H9 (cell line): ENCODE results near the gene ZNF638. TPM values are rescaled to one million over a fixed set of nuclear protein-coding genes. Genes with fewer than 3 reads are reported as not detected.

Experiments used
- DNase-seq: peaks from one replicate; pipeline ENCODE4 v3.0.0-alpha.2; 2017
- H2AFZ ChIP-seq: one replicate; pipeline ENCODE4 v1.6.1; 2013; ENCODE audit warnings: mild to moderate bottlenecking, low read length, control low read depth, moderate library complexity
- H2AK5ac ChIP-seq: 2 replicates; pipeline ENCODE4 v1.6.1; 2013; ENCODE audit warnings: low read length, control low read depth, mixed read lengths; ENCODE audit not compliant: insufficient read length
- H2BK120ac ChIP-seq: one replicate; pipeline ENCODE4 v1.6.1; 2013; ENCODE audit warnings: low read depth, mild to moderate bottlenecking, low read length, control low read depth, inconsistent platforms; ENCODE audit not compliant: poor library complexity, severe bottlenecking
- H2BK12ac ChIP-seq: 2 replicates; pipeline ENCODE4 v1.6.1; 2013; ENCODE audit warnings: low read length, control low read depth, mixed read lengths, low read depth; ENCODE audit not compliant: insufficient read length
- H2BK15ac ChIP-seq: 2 replicates; pipeline ENCODE4 v1.6.1; 2013; ENCODE audit warnings: low read depth, low read length, control low read depth
- H2BK20ac ChIP-seq: one replicate; pipeline ENCODE4 v1.6.1; 2013; ENCODE audit warnings: low read depth, mild to moderate bottlenecking, low read length, control low read depth, inconsistent platforms; ENCODE audit not compliant: poor library complexity, severe bottlenecking
- H2BK5ac ChIP-seq: 2 replicates; pipeline ENCODE4 v1.6.1; 2013; ENCODE audit warnings: low read length, control low read depth, mixed read lengths; ENCODE audit not compliant: insufficient read length
- H3K14ac ChIP-seq: 2 replicates; pipeline ENCODE4 v1.6.1; 2013; ENCODE audit warnings: low read length, control low read depth; ENCODE audit not compliant: insufficient read depth
- H3K18ac ChIP-seq: 2 replicates; pipeline ENCODE4 v1.6.1; 2013; ENCODE audit warnings: low read depth, mild to moderate bottlenecking, mixed read lengths, low read length, control low read depth; ENCODE audit not compliant: insufficient read length
- H3K23ac ChIP-seq: 2 replicates; pipeline ENCODE4 v1.6.1; 2013; ENCODE audit warnings: low read length, control low read depth, mixed read lengths, low read depth; ENCODE audit not compliant: insufficient read length
- H3K23me2 ChIP-seq: 2 replicates; pipeline ENCODE4 v1.6.1; 2013; ENCODE audit warnings: low read depth, mild to moderate bottlenecking, mixed read lengths, low read length, control low read depth; ENCODE audit not compliant: insufficient read length, poor library complexity, severe bottlenecking
- H3K27ac ChIP-seq: 2 replicates; pipeline ENCODE4 v1.5.1; 2013; ENCODE audit warnings: low read length, control low read depth, mixed read lengths, low read depth; ENCODE audit not compliant: insufficient read length
- H3K27me3 ChIP-seq: 2 replicates; pipeline ENCODE4 v1.6.1; 2013; ENCODE audit warnings: low read length, control low read depth, inconsistent platforms; ENCODE audit not compliant: insufficient read depth
- H3K4ac ChIP-seq: 2 replicates; pipeline ENCODE4 v1.6.1; 2013; ENCODE audit warnings: low read depth, mild to moderate bottlenecking, control low read depth, inconsistent platforms, low read length, moderate library complexity
- H3K4me1 ChIP-seq: 2 replicates; pipeline ENCODE4 v1.6.1; 2013; ENCODE audit warnings: low read length, control low read depth, inconsistent platforms; ENCODE audit not compliant: insufficient read depth
- H3K4me2 ChIP-seq: 2 replicates; pipeline ENCODE4 v1.6.1; 2013; ENCODE audit warnings: low read length, control low read depth, mixed read lengths; ENCODE audit not compliant: insufficient read length, insufficient read depth
- H3K56ac ChIP-seq: 2 replicates; pipeline ENCODE4 v1.6.1; 2013; ENCODE audit warnings: low read depth, mild to moderate bottlenecking, mixed read lengths, low read length, control low read depth; ENCODE audit not compliant: insufficient read length
- H3K79me1 ChIP-seq: 2 replicates; pipeline ENCODE4 v1.6.1; 2013; ENCODE audit warnings: low read depth, mild to moderate bottlenecking, moderate library complexity, low read length, control low read depth, inconsistent platforms; ENCODE audit not compliant: insufficient read depth, poor library complexity, severe bottlenecking
- H3K79me2 ChIP-seq: 2 replicates; pipeline ENCODE4 v1.6.1; 2013; ENCODE audit warnings: low read length, control low read depth, inconsistent platforms; ENCODE audit not compliant: insufficient read depth
- H3K9ac ChIP-seq: 2 replicates; pipeline ENCODE4 v1.6.1; 2013; ENCODE audit warnings: low read length, control low read depth, mixed read lengths; ENCODE audit not compliant: insufficient read length; ENCODE audit errors: extremely low read depth
- H3K9me3 ChIP-seq: one replicate; pipeline ENCODE4 v1.6.1; 2013; ENCODE audit warnings: low read depth, low read length, inconsistent platforms; ENCODE audit not compliant: control insufficient read depth
- H3T11ph ChIP-seq: one replicate; pipeline ENCODE4 v1.6.1; 2013; ENCODE audit warnings: mild to moderate bottlenecking, low read length, control low read depth, inconsistent platforms
- H4K20me1 ChIP-seq: one replicate; pipeline ENCODE4 v1.6.1; 2013; ENCODE audit not compliant: control insufficient read depth, insufficient read length, insufficient read depth
- H4K5ac ChIP-seq: 2 replicates; pipeline ENCODE4 v1.6.1; 2013; ENCODE audit warnings: low read depth, mild to moderate bottlenecking, mixed read lengths, low read length, control low read depth; ENCODE audit not compliant: insufficient read length
- H4K8ac ChIP-seq: replicated peaks from 2 replicates; pipeline ENCODE4 v1.6.1; 2013; ENCODE audit warnings: low read length, control low read depth, mixed read lengths, low read depth; ENCODE audit not compliant: insufficient read length
- H4K91ac ChIP-seq: 2 replicates; pipeline ENCODE4 v1.6.1; 2013; ENCODE audit warnings: low read depth, mild to moderate bottlenecking, moderate library complexity, mixed read lengths, low read length, control low read depth; ENCODE audit not compliant: insufficient read length
- H3K27ac Mint-ChIP-seq, 3 experiments: 2 replicates in 2 of 3; 3 replicates in 1 of 3; pipeline ENCODE4 v1.8.0; 2020 to 2021; ENCODE audit warnings: mixed read lengths in 3 of 3, mild to moderate bottlenecking in 1 of 3, moderate library complexity in 1 of 3
- H3K27me3 Mint-ChIP-seq: 2 replicates; pipeline ENCODE4 v1.8.0; 2021; ENCODE audit warnings: low read depth, mild to moderate bottlenecking, moderate library complexity, mixed read lengths
- H3K36me3 Mint-ChIP-seq, 3 experiments: 2 replicates in 2 of 3; 3 replicates in 1 of 3; pipeline ENCODE4 v1.8.0; 2020 to 2021; ENCODE audit warnings: low read depth in 3 of 3, mixed read lengths in 3 of 3; ENCODE audit not compliant: insufficient read depth in 1 of 3
- H3K4me1 Mint-ChIP-seq, 2 experiments: 2 replicates each; pipeline ENCODE4 v1.8.0; 2020; ENCODE audit warnings: mixed read lengths in 2 of 2
- H3K4me3 Mint-ChIP-seq, 2 experiments: 2 replicates in 1 of 2; 3 replicates in 1 of 2; pipeline ENCODE4 v1.8.0; 2020 to 2021; ENCODE audit warnings: mild to moderate bottlenecking in 2 of 2, mixed read lengths in 2 of 2, moderate library complexity in 1 of 2
- H3K9me3 Mint-ChIP-seq, 2 experiments: 2 replicates in 1 of 2; 3 replicates in 1 of 2; pipeline ENCODE4 v1.8.0; 2020; ENCODE audit warnings: mild to moderate bottlenecking in 2 of 2, mixed read lengths in 2 of 2, moderate library complexity in 1 of 2
- WGBS: extraction: QIAGEN DNeasy Blood & Tissue Kit; methylation state at CpG from one replicate; pipeline ENCODE4 v1.1.7; 2013; ENCODE audit warnings: missing lambda C conversion rate, low lambda C conversion rate, mixed read lengths; ENCODE audit not compliant: insufficient read length; ENCODE audit errors: extremely low coverage; 5-methylcytosine and 5-hydroxymethylcytosine counted together
- total RNA-seq: library from RNA; stranded (reverse); gene quantifications from 2 replicates; pipeline ENCODE4 v1.2.1, GENCODE V29; 2021
- TF ChIP-seq, protein P1 (sequence below): fragments of 200-600 bp; sonication (generic); conservative IDR thresholded peaks from 3 replicates; pipeline ENCODE4 v1.8.0; 2021; ENCODE audit warnings: antibody characterized with exemption, mild to moderate bottlenecking

ZNF638 gene
- total RNA-seq, 1 experiment from 2014 or later = 146 TPM

DNA sequence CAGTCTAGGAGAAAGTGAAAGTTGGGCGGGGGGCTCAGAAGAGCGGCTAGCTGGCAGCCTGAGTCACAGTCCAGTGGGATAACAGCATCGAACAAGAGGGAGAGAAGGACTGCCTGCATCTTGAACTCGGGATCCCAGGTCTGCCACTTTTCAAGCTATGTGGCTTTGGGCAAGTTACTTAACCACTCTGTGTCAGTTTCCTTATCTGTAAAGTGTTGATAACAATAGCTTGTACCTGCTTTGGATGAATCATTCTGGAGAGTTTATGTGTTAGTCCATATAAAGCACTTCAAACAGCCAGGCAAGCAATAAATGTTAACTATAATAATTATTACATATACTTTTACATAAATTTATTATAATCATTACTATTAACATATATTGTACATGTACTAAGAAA lies 126.3 kb downstream of the ZNF638 start:
- Histone ChIP-seq H3K9ac (no peak overlapping the region), H3K23ac (no peak overlapping the region), H2BK5ac (no peak overlapping the region), H4K5ac (no peak overlapping the region), H3K27me3 (peaks cover 26% of the 10 kb centered on the region; the same call in 1 of the 2 replicates), H3K79me2 (no peaks in the 10 kb centered on the region), H3K14ac (no peak overlapping the region), H3K79me1 (no peaks in the 10 kb centered on the region), H3K23me2 (peaks cover 13% of the 10 kb centered on the region), H3K4me1 (peaks cover 14% of the 10 kb centered on the region), H3K4ac (no peak overlapping the region), H2AFZ (no peak overlapping the region), H2BK120ac (no peak overlapping the region), H4K8ac (no peak overlapping the region), H3K27ac (no peak overlapping the region), H2AK5ac (no peak overlapping the region), H2BK12ac (no peak overlapping the region), H3T11ph (no peak overlapping the region), H3K18ac (no peak overlapping the region), H2BK20ac (no peak overlapping the region), H3K4me2 (no peak overlapping the region), H2BK15ac (no peak overlapping the region), H4K20me1 (no peaks in the 10 kb centered on the region), H3K56ac (no peak overlapping the region), H4K91ac (no peak overlapping the region), H3K9me3 (no peaks in the 10 kb centered on the region)
- no peak for DNase-seq
- Mint-ChIP-seq H3K27me3 (peaks cover 49% of the 10 kb centered on the region), H3K36me3 (no peaks in the 10 kb centered on the region), H3K4me1 (peaks cover 44 to 47% of the 10 kb centered on the region in 2 experiments), H3K9me3 (no peaks in the 10 kb centered on the region), H3K27ac (no peak overlapping the region), H3K4me3 (no peak overlapping the region)
- WGBS = no CpG with 5 or more reads among the region's 4 CpGs
- TF ChIP-seq, protein P1, sequence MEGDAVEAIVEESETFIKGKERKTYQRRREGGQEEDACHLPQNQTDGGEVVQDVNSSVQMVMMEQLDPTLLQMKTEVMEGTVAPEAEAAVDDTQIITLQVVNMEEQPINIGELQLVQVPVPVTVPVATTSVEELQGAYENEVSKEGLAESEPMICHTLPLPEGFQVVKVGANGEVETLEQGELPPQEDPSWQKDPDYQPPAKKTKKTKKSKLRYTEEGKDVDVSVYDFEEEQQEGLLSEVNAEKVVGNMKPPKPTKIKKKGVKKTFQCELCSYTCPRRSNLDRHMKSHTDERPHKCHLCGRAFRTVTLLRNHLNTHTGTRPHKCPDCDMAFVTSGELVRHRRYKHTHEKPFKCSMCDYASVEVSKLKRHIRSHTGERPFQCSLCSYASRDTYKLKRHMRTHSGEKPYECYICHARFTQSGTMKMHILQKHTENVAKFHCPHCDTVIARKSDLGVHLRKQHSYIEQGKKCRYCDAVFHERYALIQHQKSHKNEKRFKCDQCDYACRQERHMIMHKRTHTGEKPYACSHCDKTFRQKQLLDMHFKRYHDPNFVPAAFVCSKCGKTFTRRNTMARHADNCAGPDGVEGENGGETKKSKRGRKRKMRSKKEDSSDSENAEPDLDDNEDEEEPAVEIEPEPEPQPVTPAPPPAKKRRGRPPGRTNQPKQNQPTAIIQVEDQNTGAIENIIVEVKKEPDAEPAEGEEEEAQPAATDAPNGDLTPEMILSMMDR = no peak
